OCI-LY3 (cell line): ENCODE measurements around the gene RGS19.
"Not testable (repeated sequence)": the region's sequence is repeated elsewhere in the genome, so short reads cannot be mapped to it uniquely, and the experiment has no call there.

Experiments
- H2AFZ ChIP-seq: fragments of 200-600, 300-600 bp; shearing (Covaris generic); 2 replicates; pipeline ENCODE4 v1.6.0; 2014; ENCODE audit warnings: antibody characterized with exemption, low read depth, low read length
- H3K27ac ChIP-seq: fragments of 200-600, 300-600 bp; sonication (generic); 2 replicates; pipeline ENCODE4 v1.5.1; 2014; ENCODE audit warnings: mild to moderate bottlenecking, low read length, moderate library complexity, mixed read lengths
- H3K27me3 ChIP-seq: fragments of 200-600, 300-600 bp; sonication (generic); 2 replicates; pipeline ENCODE4 v1.6.1; 2014; ENCODE audit warnings: low read depth, low read length, mixed read lengths
- H3K36me3 ChIP-seq: fragments of 200-600, 300-600 bp; sonication (generic); replicated peaks from 2 replicates; pipeline ENCODE3; 2014; ENCODE audit warnings: low read depth, low read length, mixed read lengths
- H3K4me1 ChIP-seq: fragments of 300-600, 200-600 bp; sonication (generic); 2 replicates; pipeline ENCODE4 v1.6.1; 2014; ENCODE audit warnings: low read length, mixed read lengths
- H3K4me2 ChIP-seq: fragments of 200-600, 300-600 bp; sonication (generic); 2 replicates; pipeline ENCODE4 v1.6.1; 2014; ENCODE audit warnings: low read length, mixed read lengths
- H3K4me3 ChIP-seq: fragments of 300-600, 200-600 bp; sonication (generic); 2 replicates; pipeline ENCODE4 v1.5.1; 2014; ENCODE audit warnings: antibody characterized with exemption, mild to moderate bottlenecking, low read length, moderate library complexity
- H3K79me2 ChIP-seq: fragments of 300-600, 200-600 bp; shearing (Covaris generic); 2 replicates; pipeline ENCODE4 v1.6.1; 2014; ENCODE audit warnings: mild to moderate bottlenecking, low read length, mixed read lengths
- H3K9ac ChIP-seq: fragments of 300-600, 200-600 bp; shearing (Covaris generic); 2 replicates; pipeline ENCODE4 v1.6.0; 2014; ENCODE audit warnings: mild to moderate bottlenecking, low read length, moderate library complexity
- H3K9me3 ChIP-seq: fragments of 200-600, 300-600 bp; shearing (Covaris generic); 2 replicates; pipeline ENCODE4 v1.6.1; 2014; ENCODE audit warnings: low read length, mixed read lengths; ENCODE audit not compliant: insufficient read depth
- H4K20me1 ChIP-seq: fragments of 200-600, 300-600 bp; sonication (generic); 2 replicates; pipeline ENCODE4 v1.6.1; 2016; ENCODE audit warnings: low read length, mixed read lengths; ENCODE audit not compliant: insufficient read depth
- EZH2phosphoT487 ChIP-seq: fragments of 200-600 bp; shearing (Covaris generic); IDR thresholded peaks from 2 replicates; pipeline ENCODE4 v1.6.1; 2018; ENCODE audit warnings: antibody characterized with exemption, mixed run types, low read depth
- TF ChIP-seq, protein P1 (sequence below): fragments of 200-600, 300-600 bp; sonication (generic); IDR thresholded peaks from 2 replicates; pipeline ENCODE4 v1.5.1; 2014; ENCODE audit warnings: antibody characterized with exemption, low read length, low read depth

RGS19 gene

DNA sequence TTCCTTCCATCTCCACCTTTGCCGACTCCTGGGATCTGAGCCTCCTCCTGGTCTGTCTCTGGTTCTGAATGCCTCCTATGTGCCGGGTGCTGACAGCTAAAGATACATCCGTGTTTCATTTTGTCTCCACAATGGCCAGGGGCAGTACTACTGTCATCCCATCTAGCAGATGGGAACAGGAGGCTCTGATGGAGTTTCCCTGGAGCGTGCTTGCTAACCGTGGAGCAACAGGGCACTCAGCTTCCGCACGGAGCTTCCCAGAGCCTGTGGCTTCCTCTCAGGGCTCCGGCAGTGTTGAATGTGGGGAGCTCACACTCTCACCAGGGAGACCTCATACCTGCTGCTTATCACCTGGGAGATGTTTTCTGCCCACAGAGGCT lies 40.0 kb upstream of the RGS19 start:
- no peak overlapping the region for H2AFZ ChIP-seq
- H3K4me1 ChIP-seq = peaks cover 5% of the 10 kb centered on the region
- no peak overlapping the region for H3K9ac ChIP-seq
- no peaks in the 10 kb centered on the region for H4K20me1 ChIP-seq
- TF ChIP-seq, protein P1, sequence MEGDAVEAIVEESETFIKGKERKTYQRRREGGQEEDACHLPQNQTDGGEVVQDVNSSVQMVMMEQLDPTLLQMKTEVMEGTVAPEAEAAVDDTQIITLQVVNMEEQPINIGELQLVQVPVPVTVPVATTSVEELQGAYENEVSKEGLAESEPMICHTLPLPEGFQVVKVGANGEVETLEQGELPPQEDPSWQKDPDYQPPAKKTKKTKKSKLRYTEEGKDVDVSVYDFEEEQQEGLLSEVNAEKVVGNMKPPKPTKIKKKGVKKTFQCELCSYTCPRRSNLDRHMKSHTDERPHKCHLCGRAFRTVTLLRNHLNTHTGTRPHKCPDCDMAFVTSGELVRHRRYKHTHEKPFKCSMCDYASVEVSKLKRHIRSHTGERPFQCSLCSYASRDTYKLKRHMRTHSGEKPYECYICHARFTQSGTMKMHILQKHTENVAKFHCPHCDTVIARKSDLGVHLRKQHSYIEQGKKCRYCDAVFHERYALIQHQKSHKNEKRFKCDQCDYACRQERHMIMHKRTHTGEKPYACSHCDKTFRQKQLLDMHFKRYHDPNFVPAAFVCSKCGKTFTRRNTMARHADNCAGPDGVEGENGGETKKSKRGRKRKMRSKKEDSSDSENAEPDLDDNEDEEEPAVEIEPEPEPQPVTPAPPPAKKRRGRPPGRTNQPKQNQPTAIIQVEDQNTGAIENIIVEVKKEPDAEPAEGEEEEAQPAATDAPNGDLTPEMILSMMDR = no peak
- no peaks in the 10 kb centered on the region for H3K79me2 ChIP-seq
- H3K36me3 ChIP-seq = no peaks in the 10 kb centered on the region
- H3K27ac ChIP-seq = no peak overlapping the region
- no peak overlapping the region for H3K4me2 ChIP-seq
- H3K9me3 ChIP-seq = no peaks in the 10 kb centered on the region
- no peak overlapping the region for H3K4me3 ChIP-seq
- peaks cover 22% of the 10 kb centered on the region for H3K27me3 ChIP-seq

GRCh38 chr20:64117432-64117777 lies 38.1 kb upstream of the RGS19 start:
- H3K4me2 ChIP-seq, H3K4me1 ChIP-seq, H3K36me3 ChIP-seq, H3K9ac ChIP-seq, H3K9me3 ChIP-seq, H2AFZ ChIP-seq, H3K27ac ChIP-seq, H3K4me3 ChIP-seq, H3K79me2 ChIP-seq, H4K20me1 ChIP-seq: not testable (repeated sequence)
- peaks cover 12% of the 10 kb centered on the region; the same call in 1 of the 2 replicates for H3K27me3 ChIP-seq

DNA sequence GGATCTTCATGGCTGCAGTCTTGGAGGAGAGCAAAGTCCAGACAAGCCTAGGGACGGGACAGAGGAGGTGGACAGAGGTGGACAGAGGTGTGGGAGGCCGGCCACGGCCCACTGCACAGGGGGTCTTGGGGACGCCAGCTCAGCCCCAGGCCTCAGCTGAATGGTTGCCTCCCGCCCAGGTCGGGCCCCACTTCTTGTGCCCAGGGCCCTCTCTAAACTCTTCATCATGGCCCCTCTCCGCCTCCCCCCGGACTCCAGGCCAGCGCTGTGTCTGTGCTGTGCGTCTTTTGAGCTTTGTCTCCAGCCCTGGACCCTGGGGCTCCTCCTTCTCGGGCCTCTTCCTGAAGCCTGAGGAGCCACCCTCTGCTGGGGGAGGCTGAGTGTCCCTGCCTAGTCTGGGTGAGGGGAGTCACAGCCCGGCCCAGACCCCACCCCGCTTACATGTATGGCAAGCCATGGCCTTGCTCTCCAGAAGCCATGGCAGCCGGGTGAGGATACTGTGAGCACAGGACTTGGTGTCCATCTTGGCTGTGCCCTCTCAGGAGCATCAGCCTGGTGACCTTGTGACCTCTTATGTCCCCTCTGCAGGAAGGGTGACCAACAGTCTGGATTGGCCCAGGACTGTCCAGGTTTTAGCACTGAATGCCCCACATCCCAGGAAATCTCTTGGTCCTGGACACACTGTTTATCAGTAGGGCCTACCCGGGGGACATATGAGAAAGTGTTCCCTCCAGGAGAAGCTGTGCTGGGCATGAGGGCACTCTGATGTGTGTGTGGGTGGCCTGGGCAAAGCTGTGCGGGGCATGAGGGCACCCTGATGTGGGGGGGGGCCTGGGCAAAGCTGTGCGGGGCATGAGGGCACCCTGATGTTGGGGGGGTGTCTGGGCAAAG lies 37.5 kb upstream of the RGS19 start:
- Histone ChIP-seq H3K4me2 (no peak overlapping the region), H3K36me3 (no peaks in the 10 kb centered on the region), H3K79me2 (no peaks in the 10 kb centered on the region), H4K20me1 (no peaks in the 10 kb centered on the region), H3K27ac (no peak overlapping the region), H3K9ac (no peak overlapping the region), H2AFZ (no peak overlapping the region), H3K27me3 (peaks cover 9% of the 10 kb centered on the region; the same call in 1 of the 2 replicates), H3K9me3 (no peaks in the 10 kb centered on the region), H3K4me1 (peaks cover 5% of the 10 kb centered on the region), H3K4me3 (no peak overlapping the region)
- no peak for TF ChIP-seq EZH2phosphoT487
- TF ChIP-seq, protein P1 = no peak

GRCh38 chr20:64116016-64116415 lies 36.7 kb upstream of the RGS19 start:
- Histone ChIP-seq H3K9me3 (no peaks in the 10 kb centered on the region), H3K79me2 (no peaks in the 10 kb centered on the region), H3K27ac (no peak overlapping the region), H3K4me1 (peaks cover 5% of the 10 kb centered on the region), H2AFZ (no peak overlapping the region), H3K36me3 (no peaks in the 10 kb centered on the region), H3K4me3 (no peak overlapping the region), H3K4me2 (no peak overlapping the region), H4K20me1 (no peaks in the 10 kb centered on the region), H3K9ac (no peak overlapping the region), H3K27me3 (peaks cover 2% of the 10 kb centered on the region; the same call in 1 of the 2 replicates)
- TF ChIP-seq, protein P1 = no peak
- no peak for TF ChIP-seq EZH2phosphoT487
